Hepatocyte (in vitro differentiated cells): Measurements from ENCODE around the gene KIF5C.

Experiments
- EZH2phosphoT487 ChIP-seq: fragments of 200-600 bp; sonication (generic); IDR thresholded peaks from one replicate; pipeline ENCODE4 v1.6.1; 2018; ENCODE audit warnings: antibody characterized with exemption, mild to moderate bottlenecking, low read depth, moderate library complexity; ENCODE audit not compliant: unreplicated experiment, severe bottlenecking
- TF ChIP-seq, protein P1 (sequence below): fragments of 200-600 bp; sonication (generic); IDR thresholded peaks from 2 replicates; pipeline ENCODE4 v1.5.1; 2016; ENCODE audit warnings: antibody characterized with exemption, mild to moderate bottlenecking; ENCODE audit not compliant: poor library complexity

DNA sequence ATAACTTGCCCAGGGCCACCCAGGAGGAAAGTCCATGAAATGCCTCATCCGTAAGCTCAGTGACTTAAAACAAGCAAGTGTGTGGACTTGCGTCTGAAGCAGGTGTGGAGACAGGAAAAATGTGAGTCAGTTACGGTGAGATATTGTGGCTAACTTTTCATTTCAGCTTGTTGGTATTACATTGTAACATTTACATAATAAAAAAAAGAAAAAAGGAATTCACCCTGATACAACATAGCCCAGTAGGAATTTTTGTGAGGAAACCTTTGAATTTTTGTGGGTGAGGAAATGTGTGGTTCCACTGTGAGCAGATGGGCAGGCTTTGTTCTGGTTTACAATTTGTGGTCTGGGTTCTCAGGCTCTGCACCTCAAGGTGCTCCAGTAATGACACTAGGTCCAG, 129.8 kb downstream of the KIF5C start:
- TF ChIP-seq, protein P1, sequence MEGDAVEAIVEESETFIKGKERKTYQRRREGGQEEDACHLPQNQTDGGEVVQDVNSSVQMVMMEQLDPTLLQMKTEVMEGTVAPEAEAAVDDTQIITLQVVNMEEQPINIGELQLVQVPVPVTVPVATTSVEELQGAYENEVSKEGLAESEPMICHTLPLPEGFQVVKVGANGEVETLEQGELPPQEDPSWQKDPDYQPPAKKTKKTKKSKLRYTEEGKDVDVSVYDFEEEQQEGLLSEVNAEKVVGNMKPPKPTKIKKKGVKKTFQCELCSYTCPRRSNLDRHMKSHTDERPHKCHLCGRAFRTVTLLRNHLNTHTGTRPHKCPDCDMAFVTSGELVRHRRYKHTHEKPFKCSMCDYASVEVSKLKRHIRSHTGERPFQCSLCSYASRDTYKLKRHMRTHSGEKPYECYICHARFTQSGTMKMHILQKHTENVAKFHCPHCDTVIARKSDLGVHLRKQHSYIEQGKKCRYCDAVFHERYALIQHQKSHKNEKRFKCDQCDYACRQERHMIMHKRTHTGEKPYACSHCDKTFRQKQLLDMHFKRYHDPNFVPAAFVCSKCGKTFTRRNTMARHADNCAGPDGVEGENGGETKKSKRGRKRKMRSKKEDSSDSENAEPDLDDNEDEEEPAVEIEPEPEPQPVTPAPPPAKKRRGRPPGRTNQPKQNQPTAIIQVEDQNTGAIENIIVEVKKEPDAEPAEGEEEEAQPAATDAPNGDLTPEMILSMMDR: no peak
- TF ChIP-seq EZH2phosphoT487: no peak
